Left ventricle myocardium inferior (tissue), 1 donor: Measurements from ENCODE around the gene KRTAP4-16. TPM values are rescaled to one million over a fixed set of nuclear protein-coding genes. Genes with fewer than 3 reads are reported as not detected.
"Not testable (repeated sequence)": the region's sequence is repeated elsewhere in the genome, so short reads cannot be mapped to it uniquely, and the experiment has no call there.

Experiments used
- DNase-seq: peaks from one replicate; pipeline ENCODE4 v3.0.0-alpha.2; 2020
- H3K27ac ChIP-seq: fragments of 200-600 bp; replicated peaks from 2 replicates; pipeline ENCODE4 v1.8.0; 2021
- H3K27me3 ChIP-seq: fragments of 200-600 bp; 2 replicates; pipeline ENCODE4 v1.8.0; 2021; ENCODE audit warnings: low read depth
- H3K36me3 ChIP-seq: fragments of 200-600 bp; 2 replicates; pipeline ENCODE4 v1.8.0; 2021
- H3K4me1 ChIP-seq: fragments of 200-600 bp; 2 replicates; pipeline ENCODE4 v1.8.0; 2021
- H3K4me3 ChIP-seq: fragments of 200-600 bp; 2 replicates; pipeline ENCODE4 v1.8.0; 2021; ENCODE audit warnings: mild to moderate bottlenecking, moderate library complexity
- H3K9me3 ChIP-seq: fragments of 200-600 bp; replicated peaks from 2 replicates; pipeline ENCODE4 v1.8.0; 2021
- intact Hi-C: fragments of 100-400 bp; cut with micrococcal nuclease; formaldehyde crosslinking; loops from one replicate; pipeline ENCODE4 v1.11.0; 2022
- total RNA-seq: library from RNA; stranded (reverse); fragmentation: NEBNext Ultra II Directional; extraction: Animal tissue kit (Norgen Biotek cat#: 25700); gene quantifications from one replicate; pipeline ENCODE4 v1.2.1, GENCODE V29; 2021
- TF ChIP-seq, protein P1 (sequence below): fragments of 200-600 bp; IDR thresholded peaks from 2 replicates; pipeline ENCODE4 v1.8.0; 2021; ENCODE audit warnings: antibody characterized with exemption, mild to moderate bottlenecking, borderline replicate concordance
- donor health status: DM: no; HTN: yes; CAD: no; lungs with severe emphysema.

Gene KRTAP4-16
- total RNA-seq, 1 donor from 2014 or later, result not detected

- intact Hi-C loops, result no loop called here
- no peaks in the 10 kb centered on the region for H3K36me3 ChIP-seq
- no peak overlapping the region for H3K27ac ChIP-seq
- no peaks in the 10 kb centered on the region for H3K9me3 ChIP-seq
- no peaks in the 10 kb centered on the region for H3K4me1 ChIP-seq
- H3K4me3 ChIP-seq, result no peak overlapping the region
- H3K27me3 ChIP-seq, result peaks cover 68% of the 10 kb centered on the region
- TF ChIP-seq, protein P1, sequence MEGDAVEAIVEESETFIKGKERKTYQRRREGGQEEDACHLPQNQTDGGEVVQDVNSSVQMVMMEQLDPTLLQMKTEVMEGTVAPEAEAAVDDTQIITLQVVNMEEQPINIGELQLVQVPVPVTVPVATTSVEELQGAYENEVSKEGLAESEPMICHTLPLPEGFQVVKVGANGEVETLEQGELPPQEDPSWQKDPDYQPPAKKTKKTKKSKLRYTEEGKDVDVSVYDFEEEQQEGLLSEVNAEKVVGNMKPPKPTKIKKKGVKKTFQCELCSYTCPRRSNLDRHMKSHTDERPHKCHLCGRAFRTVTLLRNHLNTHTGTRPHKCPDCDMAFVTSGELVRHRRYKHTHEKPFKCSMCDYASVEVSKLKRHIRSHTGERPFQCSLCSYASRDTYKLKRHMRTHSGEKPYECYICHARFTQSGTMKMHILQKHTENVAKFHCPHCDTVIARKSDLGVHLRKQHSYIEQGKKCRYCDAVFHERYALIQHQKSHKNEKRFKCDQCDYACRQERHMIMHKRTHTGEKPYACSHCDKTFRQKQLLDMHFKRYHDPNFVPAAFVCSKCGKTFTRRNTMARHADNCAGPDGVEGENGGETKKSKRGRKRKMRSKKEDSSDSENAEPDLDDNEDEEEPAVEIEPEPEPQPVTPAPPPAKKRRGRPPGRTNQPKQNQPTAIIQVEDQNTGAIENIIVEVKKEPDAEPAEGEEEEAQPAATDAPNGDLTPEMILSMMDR, result no peak
- DNase-seq, result no peak
Measured at GRCh38 chr17:41064301-41064700, 37.7 kb downstream of the KRTAP4-16 start.

DNA sequence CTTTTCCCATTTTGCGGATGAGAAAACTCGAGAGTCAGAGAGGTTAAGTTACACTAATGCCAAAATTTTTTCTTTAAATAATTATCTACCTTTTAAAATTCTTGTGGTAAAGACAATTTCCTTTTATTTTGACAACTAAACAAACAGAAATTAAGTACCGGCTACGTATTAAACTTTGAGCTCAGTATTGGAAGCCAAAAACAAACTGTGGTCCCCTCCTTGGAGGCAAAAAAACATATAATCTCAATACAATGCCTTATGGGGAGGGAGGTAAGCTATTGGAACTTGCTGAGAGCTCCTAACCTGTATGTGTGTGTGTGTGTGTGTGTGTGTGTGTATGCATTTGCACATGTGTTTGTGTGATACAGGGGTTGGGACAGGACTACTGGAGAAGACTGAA lies 38.6 kb downstream of the KRTAP4-16 start:
- H3K4me1 ChIP-seq, result no peaks in the 10 kb centered on the region
- no peak for DNase-seq
- peaks cover 77% of the 10 kb centered on the region for H3K27me3 ChIP-seq
- no peaks in the 10 kb centered on the region for H3K9me3 ChIP-seq
- TF ChIP-seq, protein P1, result no peak
- no peaks in the 10 kb centered on the region for H3K36me3 ChIP-seq
- H3K4me3 ChIP-seq, result no peak overlapping the region
- intact Hi-C loops, result no loop called here
- H3K27ac ChIP-seq, result no peak overlapping the region

DNA sequence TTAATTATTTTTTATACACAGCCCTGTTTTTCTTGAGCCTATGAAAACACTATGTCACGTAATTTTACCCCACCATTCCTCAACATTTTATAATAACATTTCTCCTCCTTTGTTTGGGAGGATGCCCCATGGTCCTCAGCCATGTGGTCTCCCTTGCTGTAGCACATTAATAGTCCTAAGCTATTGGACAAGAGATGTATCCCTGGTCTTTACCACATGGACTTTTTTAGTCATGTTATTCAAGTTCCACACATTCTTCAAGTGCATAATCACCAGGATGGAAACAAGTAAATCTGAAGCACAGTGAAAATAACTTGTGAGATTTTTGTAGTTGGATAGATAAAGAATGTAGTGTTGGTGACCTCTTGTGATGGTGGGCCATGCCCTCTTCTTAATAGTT lies 40.0 kb downstream of the KRTAP4-16 start:
- H3K27me3 ChIP-seq, result peaks cover 92% of the 10 kb centered on the region
- intact Hi-C loops, result no loop called here
- TF ChIP-seq, protein P1, result no peak

GRCh38 chr17:41060052-41060604 lies 41.9 kb downstream of the KRTAP4-16 start, which contains the start of gene KRTAP2-3:
TSS of gene KRTAP2-3 (minus strand) at chr17:41060114. CDS start at chr17:41060050, 64 bp downstream.
- Histone ChIP-seq H3K4me3 (no peak within 1 kb of the TSS), H3K4me1 (no peaks in the 10 kb centered on the region), H3K27ac (no peak within 1 kb of the TSS), H3K27me3 (peaks cover 97% of the 10 kb centered on the region), H3K9me3 (peaks cover 8% of the 10 kb centered on the region), H3K36me3 (no peaks in the 10 kb centered on the region)
- no peak for DNase-seq
- TF ChIP-seq, protein P1, result no peak
- intact Hi-C loops, result no loop called here

More for the DNA sequence above, 40.0 kb downstream of the KRTAP4-16 start:
- Histone ChIP-seq H3K4me3 (no peak overlapping the region), H3K27ac (no peak overlapping the region), H3K9me3 (peaks cover 8% of the 10 kb centered on the region), H3K36me3 (no peaks in the 10 kb centered on the region), H3K4me1 (no peaks in the 10 kb centered on the region)
- DNase-seq, result no peak

DNA sequence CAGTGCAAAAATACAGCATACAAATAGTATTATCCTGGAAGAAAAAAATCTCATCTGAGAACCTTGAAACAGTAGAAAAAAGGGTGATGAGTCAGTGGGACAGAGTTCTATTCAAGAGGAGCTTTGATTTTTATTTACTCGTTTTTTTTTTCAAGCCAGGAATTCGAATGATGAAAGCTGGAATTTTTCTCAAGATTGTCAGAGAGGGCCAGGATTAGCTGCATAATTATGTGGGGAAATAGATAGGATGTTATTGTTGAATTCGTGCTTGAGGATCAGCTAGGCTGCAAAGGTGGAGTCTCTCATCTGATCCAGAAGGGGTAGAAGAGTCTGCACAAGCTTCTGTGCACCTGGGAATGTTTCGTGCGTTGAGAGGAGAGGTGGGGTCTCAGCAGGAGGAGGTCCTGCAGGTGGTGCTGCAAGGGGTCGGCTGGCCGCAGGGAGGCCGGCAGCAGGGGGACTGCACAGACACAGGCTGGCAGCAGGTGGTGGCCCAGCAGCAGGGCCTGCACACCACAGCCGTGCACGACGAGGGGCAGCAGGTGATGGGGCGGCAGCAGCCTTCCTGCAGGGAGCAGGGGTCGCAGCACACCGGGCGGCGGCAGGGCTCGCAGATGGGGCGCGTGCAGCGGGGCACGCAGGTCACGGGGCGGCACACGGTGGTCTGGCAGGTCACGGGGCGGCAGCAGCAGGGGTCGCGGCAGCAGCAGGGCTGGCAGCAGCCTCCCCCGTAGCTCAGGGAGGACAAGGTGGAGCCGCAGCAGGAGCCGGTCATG lies 42.5 kb downstream of the KRTAP4-16 start:
- DNase-seq, H3K4me1 ChIP-seq, H3K9me3 ChIP-seq, H3K4me3 ChIP-seq, H3K36me3 ChIP-seq, H3K27ac ChIP-seq, intact Hi-C loops: not testable (repeated sequence)
- H3K27me3 ChIP-seq, result peaks cover 93% of the 10 kb centered on the region

DNA sequence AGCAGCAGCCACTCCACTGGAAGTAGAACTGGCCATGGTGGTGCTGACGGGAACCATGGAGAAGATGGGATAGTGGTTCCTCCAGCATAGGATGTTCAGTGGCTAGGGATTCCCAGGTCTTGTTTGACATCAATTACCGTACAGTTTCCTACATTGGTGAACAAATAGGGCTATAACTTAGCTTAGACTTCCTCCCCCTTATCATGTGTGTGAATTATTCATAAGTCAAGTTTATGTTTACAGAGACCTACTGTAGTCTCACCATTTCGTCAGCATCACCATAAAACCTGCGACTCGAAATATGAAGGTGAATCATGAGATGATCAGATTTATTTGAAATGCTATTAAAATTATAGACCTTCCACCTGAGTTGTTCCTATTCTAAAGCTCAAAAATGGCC lies 43.3 kb downstream of the KRTAP4-16 start:
- Histone ChIP-seq H3K36me3 (no peaks in the 10 kb centered on the region), H3K27me3 (peaks cover 93% of the 10 kb centered on the region), H3K9me3 (peaks cover 8% of the 10 kb centered on the region), H3K4me3 (no peak overlapping the region), H3K27ac (no peak overlapping the region), H3K4me1 (no peaks in the 10 kb centered on the region)
- intact Hi-C loops, result no loop called here
- DNase-seq, result no peak
- TF ChIP-seq, protein P1, result no peak
